Measurements from ENCODE around the gene PHLDA3.

Gene PHLDA3

DNA sequence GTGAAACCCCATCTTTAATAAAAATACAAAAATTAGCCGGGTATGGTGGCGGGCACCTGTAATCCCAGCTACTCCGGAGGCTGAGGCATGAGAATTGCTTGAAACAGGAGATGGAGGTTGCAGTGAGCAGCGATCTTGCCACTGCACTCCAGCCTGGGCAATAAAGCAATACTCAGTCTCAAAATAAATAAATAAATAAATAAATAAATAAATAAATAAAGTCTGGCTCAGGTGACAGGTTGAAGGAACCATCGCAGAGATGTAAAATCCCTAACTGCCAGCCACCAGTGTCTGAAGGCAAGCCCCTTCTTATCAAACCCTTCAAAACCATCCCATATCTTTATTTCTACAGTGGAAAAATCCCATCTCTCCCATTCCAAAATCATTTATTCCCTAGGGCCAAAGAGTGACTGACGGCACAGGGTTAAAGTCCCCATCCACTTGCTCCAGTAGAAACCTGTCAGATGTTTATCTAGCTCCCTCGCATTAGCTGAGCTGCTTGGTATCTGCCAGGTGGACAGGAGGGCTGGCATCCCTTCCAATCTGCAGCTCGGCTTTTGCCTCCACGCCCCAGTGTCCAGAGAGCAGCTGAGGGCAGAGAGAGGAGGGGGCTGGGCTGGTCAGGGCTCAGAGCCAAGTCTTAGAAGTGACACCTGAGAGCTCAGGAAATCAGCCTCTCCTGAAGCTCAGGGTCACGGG is 33.0 kb upstream of the PHLDA3 start:
- no peak overlapping the region for H3K27ac ChIP-seq
- TF ChIP-seq, protein P1, sequence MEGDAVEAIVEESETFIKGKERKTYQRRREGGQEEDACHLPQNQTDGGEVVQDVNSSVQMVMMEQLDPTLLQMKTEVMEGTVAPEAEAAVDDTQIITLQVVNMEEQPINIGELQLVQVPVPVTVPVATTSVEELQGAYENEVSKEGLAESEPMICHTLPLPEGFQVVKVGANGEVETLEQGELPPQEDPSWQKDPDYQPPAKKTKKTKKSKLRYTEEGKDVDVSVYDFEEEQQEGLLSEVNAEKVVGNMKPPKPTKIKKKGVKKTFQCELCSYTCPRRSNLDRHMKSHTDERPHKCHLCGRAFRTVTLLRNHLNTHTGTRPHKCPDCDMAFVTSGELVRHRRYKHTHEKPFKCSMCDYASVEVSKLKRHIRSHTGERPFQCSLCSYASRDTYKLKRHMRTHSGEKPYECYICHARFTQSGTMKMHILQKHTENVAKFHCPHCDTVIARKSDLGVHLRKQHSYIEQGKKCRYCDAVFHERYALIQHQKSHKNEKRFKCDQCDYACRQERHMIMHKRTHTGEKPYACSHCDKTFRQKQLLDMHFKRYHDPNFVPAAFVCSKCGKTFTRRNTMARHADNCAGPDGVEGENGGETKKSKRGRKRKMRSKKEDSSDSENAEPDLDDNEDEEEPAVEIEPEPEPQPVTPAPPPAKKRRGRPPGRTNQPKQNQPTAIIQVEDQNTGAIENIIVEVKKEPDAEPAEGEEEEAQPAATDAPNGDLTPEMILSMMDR (IDR thresholded peaks at IDR 0.05): no peak
- no peak for TF ChIP-seq ZFX (IDR thresholded peaks at IDR 0.05; ENCODE audit: borderline replicate concordance)

DNA sequence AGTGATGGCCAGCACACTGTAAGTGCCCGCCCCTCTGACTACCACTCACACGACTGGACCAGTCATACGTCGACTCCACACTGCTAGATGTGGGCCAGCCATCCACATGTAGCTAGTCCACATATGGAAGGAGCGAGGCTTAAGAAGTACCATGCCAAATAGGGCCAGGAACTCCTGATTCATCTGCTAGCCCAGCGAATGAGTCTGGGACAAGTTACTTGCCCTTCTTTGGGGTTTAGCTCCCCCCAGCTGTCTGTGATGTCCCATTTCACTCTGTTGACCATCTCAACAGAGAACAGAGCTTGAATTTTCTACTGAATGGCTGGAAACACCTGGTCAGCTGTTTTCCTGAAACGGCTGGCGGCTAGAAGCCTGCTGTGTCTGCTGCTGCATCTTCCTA is 32.2 kb upstream of the PHLDA3 start:
- no peak for TF ChIP-seq ZFX (IDR thresholded peaks at IDR 0.05; ENCODE audit: borderline replicate concordance)
- TF ChIP-seq, protein P1 (IDR thresholded peaks at IDR 0.05): no peak
- no peak overlapping the region for H3K27ac ChIP-seq

DNA sequence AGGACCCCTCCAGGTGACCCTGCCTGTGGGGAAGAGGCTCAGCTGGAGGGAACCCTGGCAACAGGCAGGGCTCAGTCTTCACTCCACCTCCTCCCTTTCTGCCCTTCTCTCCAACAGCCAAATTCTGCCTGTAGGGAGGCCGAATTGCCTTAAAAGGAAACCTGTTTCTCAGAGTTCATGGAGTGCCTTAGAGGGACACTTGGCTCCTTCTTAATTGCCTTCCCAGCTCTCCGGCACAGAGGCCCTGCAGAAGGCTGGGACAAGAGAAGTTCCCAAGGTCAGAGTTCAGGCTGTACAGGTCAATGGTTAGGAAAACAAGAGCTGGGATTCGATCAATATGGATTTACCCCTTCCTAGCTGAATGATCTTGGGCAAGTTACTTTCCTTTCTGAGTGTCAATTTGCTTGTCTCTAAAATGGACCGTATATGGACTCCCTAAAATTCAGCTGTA is 31.7 kb upstream of the PHLDA3 start:
- no peak for TF ChIP-seq ZFX (IDR thresholded peaks at IDR 0.05; ENCODE audit: borderline replicate concordance)
- TF ChIP-seq, protein P1 (IDR thresholded peaks at IDR 0.05): no peak

DNA sequence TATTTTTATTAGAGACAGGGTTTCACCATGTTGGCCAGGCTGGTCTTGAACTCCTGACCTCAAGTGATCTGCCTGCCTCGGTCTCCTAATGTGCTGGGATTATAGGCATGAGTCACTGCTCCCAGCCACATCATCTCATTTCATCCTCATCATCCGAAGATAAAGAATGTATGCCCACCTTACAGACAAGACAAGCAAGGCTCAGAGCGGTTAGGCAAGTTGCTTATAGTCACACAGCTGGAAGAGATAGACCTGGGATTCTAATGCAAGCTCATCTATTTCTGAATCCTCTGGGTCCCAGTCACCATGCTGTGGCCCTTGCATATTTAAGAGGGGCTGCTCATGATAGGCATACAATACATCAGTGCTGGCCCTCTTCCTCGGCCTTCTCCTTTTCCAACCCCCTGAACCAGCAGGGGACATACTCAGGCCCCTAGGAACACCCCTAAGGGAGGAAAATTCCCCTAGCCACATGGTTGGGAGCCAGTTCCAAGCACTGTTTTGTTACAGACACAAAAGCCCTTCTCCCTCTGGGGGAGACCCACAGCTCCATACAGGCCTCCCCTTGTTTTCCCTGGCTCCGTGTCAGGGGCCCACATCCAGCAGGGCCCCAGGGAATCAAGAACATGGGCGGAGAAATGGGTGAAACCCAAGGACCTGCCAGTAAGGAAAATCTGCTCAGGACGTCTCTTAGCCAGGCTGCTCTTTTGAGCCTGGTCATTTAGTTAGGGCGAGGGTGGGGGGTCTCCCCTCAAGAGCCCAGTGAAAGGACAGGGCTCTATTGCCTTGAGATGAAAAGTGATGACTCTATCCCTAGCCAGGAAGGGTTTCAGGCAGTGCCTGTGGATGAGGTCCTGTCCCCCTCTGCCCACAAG is 31.0 kb upstream of the PHLDA3 start:
- H3K27ac ChIP-seq: no peak overlapping the region
- TF ChIP-seq, protein P1 (IDR thresholded peaks at IDR 0.05): no peak
- TF ChIP-seq ZFX (IDR thresholded peaks at IDR 0.05; ENCODE audit: borderline replicate concordance): no peak

More for the DNA sequence above, 31.7 kb upstream of the PHLDA3 start:
- no peak overlapping the region for H3K27ac ChIP-seq

DNA sequence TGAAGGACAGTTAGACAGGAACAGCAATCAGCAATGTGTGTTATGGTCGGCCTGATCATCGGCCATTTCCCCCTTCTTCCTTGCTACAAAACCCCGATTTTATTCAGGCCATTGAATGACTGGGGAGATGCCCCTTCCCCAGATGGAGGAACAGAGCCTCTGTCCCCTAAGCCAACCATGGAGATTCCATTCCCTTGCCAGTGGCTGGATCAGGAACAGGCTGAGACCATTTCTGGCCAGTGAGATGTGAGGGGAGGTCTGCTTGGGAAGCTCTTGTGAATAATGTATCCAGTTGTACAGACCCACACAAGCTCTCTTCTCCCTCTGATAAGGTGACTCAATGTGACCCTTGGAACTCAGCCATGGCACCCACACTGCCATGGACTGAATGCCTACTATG is 30.2 kb upstream of the PHLDA3 start:
- H3K27ac ChIP-seq: no peak overlapping the region
- TF ChIP-seq, protein P1 (IDR thresholded peaks at IDR 0.05): no peak
- TF ChIP-seq ZFX (IDR thresholded peaks at IDR 0.05; ENCODE audit: borderline replicate concordance): no peak

DNA sequence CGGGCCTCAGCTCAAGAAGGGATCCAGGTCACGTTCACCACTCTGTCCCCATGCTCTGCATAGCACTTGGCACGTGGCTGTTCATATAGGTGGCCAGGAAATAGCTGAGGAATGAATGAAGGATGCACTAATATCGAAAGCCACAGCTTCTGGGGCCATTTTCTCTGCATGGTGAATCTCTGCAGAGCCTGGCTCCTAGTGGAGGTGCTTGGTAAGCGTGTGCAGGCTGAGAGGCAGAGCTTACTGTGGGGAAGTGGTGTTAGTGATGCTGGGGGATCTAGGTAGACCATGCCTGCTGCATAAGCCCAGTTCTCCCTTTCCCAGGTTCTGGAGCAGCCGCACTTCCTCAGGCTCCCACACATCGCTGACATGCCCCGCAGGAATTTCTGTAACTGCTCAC is 29.6 kb upstream of the PHLDA3 start:
- TF ChIP-seq, protein P1 (IDR thresholded peaks at IDR 0.05): no peak
- no peak for TF ChIP-seq ZFX (IDR thresholded peaks at IDR 0.05; ENCODE audit: borderline replicate concordance)

More for the DNA sequence above, 29.6 kb upstream of the PHLDA3 start:
- no peak overlapping the region for H3K27ac ChIP-seq
